ENCODE results near the gene GNA12. TPM values are rescaled to one million over a fixed set of nuclear protein-coding genes. Genes with fewer than 3 reads are reported as not detected.

GNA12 gene
- total and polyA plus RNA-seq, 9 of the 15 experiments (the other 6 are each of a cell fraction or from before 2014, with no cell fraction given): 0.65 to 32.7 (median 9.6) TPM

DNA sequence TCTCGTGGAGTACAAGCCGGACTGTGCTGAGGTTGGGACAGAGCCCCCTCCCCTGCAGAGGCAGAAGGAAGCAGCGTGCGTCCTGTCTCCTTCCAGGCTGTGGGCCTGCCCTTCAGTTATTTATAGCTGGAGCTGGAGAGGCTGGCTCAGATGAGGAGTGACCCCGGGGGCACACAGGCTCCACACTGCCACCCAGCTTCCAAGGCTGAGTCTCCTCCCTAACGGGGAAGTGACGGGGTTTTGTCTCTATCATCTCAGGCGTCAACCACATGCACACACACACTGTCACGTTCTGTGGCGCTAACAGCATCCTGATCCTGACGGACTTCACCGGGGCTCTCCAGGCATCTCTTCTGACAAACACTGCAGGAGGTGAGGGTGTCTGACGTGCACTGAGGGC lies 130.7 kb downstream of the GNA12 start (continued):
- peak in 1 of 2 experiments; percentile 7; a peak in 1 of 4 replicates for TF ChIP-seq RAD21 (CRISPR knock-in tag; conservative IDR thresholded peaks at IDR 0.05 in 1 of 2, IDR thresholded peaks at IDR 0.05 in 1 of 2)
- TF ChIP-seq LEF1 (IDR thresholded peaks at IDR 0.05): no peak
- TF ChIP-seq ZBTB33 (CRISPR knock-in tag; IDR thresholded peaks at IDR 0.05): peak; percentile 94
- 0 out of 2 replicates have a peak, but pooled peaks have one; percentile 11 for TF ChIP-seq CREM (IDR thresholded peaks at IDR 0.05; ENCODE audit: low read depth)
- TF ChIP-seq, protein P1, sequence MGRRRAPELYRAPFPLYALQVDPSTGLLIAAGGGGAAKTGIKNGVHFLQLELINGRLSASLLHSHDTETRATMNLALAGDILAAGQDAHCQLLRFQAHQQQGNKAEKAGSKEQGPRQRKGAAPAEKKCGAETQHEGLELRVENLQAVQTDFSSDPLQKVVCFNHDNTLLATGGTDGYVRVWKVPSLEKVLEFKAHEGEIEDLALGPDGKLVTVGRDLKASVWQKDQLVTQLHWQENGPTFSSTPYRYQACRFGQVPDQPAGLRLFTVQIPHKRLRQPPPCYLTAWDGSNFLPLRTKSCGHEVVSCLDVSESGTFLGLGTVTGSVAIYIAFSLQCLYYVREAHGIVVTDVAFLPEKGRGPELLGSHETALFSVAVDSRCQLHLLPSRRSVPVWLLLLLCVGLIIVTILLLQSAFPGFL (CRISPR knock-in tag; IDR thresholded peaks at IDR 0.05): no peak
- no peak for TF ChIP-seq HEY1 (CRISPR knock-in tag; IDR thresholded peaks at IDR 0.05; ENCODE audit: borderline replicate concordance)
- no peak for TF ChIP-seq CAMTA2 (CRISPR knock-in tag; conservative IDR thresholded peaks at IDR 0.05)
- TF ChIP-seq BHLHE40 (IDR thresholded peaks at IDR 0.05; ENCODE audit: low read length): peak; percentile 66
- TF ChIP-seq SIN3A (IDR thresholded peaks at IDR 0.05; ENCODE audit: borderline replicate concordance in 2 of 2, control insufficient read depth in 1 of 2, low read depth in 2 of 2, low read length in 2 of 2): no peak
- TF ChIP-seq, protein P2, sequence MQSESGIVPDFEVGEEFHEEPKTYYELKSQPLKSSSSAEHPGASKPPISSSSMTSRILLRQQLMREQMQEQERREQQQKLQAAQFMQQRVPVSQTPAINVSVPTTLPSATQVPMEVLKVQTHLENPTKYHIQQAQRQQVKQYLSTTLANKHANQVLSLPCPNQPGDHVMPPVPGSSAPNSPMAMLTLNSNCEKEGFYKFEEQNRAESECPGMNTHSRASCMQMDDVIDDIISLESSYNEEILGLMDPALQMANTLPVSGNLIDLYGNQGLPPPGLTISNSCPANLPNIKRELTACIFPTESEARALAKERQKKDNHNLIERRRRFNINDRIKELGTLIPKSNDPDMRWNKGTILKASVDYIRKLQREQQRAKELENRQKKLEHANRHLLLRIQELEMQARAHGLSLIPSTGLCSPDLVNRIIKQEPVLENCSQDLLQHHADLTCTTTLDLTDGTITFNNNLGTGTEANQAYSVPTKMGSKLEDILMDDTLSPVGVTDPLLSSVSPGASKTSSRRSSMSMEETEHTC (IDR thresholded peaks at IDR 0.05): no peak
- no peak for TF ChIP-seq DNMT1 (IDR thresholded peaks at IDR 0.05)
- TF ChIP-seq KLF6 (CRISPR knock-in tag; IDR thresholded peaks at IDR 0.05; ENCODE audit: borderline replicate concordance): no peak
- peak in 1 of 2 experiments; percentile 43; a peak in 1 of 3 replicates for TF ChIP-seq CBX3 (IDR thresholded peaks at IDR 0.05; ENCODE audit: borderline replicate concordance in 1 of 2, low read length in 2 of 2)
- TF ChIP-seq MEF2A (IDR thresholded peaks at IDR 0.05; ENCODE audit: control insufficient read depth, low read depth, low read length): peak; percentile 64; the same call in 1 of the 2 replicates
- peak; percentile 26 for TF ChIP-seq MEIS2 (IDR thresholded peaks at IDR 0.05; ENCODE audit: partially characterized antibody)
- peak; percentile 20 to 76 for TF ChIP-seq E2F6 (IDR thresholded peaks at IDR 0.05; ENCODE audit: borderline replicate concordance in 1 of 2, extremely low read depth in 1 of 2, insufficient read depth in 1 of 2, insufficient read length in 1 of 2, low read depth in 1 of 2, low read length in 1 of 2, poor library complexity in 1 of 2, severe bottlenecking in 1 of 2)
- peak in 1 of 3 experiments; percentile 36; a peak in 2 of 6 replicates for TF ChIP-seq CTCF (IDR thresholded peaks at IDR 0.05 in 2 of 3, conservative IDR thresholded peaks at IDR 0.05 in 1 of 3; ENCODE audit: insufficient read depth in 2 of 3, low read depth in 1 of 3, low read length in 3 of 3)
- no peak for TF ChIP-seq DPF2 (IDR thresholded peaks at IDR 0.05)

All from K562 (cell line).